HG03175 (cell line): ENCODE measurements around the gene TLX3.
"Not testable (repeated sequence)": the region's sequence is repeated elsewhere in the genome, so short reads cannot be mapped to it uniquely, and the experiment has no call there.

ENCODE experiments used
- ATAC-seq: cut with Tn5 transposase; IDR thresholded peaks from one replicate; pipeline ENCODE4 v1.9.1; 2021; ENCODE audit warnings: mild to moderate bottlenecking, moderate library complexity; ENCODE audit not compliant: unreplicated experiment

The TLX3 gene

DNA sequence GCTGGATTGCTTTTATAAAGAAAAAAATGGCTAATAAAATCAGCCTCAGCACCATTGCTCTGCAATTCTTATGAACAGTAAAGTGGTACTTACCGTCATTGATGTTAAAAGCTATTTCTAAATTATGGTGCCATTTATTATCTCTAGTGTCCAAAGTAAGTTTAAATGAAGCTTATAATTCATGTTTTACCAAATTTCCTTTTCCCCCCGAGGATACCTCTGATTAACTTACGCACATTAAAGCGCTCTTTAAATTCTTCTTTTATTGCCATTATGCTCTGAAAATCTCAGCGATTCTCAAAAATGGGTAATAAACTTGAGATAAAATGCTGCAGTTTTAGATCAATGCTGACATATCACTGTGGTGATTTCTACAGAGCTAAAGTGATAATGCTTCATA lies 13.5 kb downstream of the TLX3 start:
- no peak for ATAC-seq

- no peak for ATAC-seq
Observed at GRCh38 chr5:171323007-171323406, 14.0 kb downstream of the TLX3 start.

GRCh38 chr5:171323806-171324632 lies 15.0 kb downstream of the TLX3 start:
- no peak for ATAC-seq

DNA sequence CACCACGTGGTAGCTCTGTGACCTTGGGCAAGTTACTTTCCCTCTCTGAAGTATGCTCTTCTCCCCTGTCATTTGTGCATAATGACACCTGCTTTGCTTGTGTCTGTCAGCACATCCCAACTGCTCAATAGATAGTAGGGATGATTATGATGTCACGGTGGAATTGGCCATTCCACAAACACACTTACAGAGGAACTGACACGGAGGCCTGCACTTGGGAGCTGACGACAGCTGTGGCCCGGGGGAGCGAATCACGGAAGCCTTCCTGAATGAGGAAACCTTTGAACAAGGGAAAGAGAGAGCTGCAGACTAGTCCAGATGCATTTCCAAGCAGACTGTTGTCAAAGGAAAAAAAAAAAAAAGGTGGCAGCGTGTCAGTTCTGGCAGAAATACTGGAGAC lies 21.0 kb downstream of the TLX3 start:
- ATAC-seq = no peak

DNA sequence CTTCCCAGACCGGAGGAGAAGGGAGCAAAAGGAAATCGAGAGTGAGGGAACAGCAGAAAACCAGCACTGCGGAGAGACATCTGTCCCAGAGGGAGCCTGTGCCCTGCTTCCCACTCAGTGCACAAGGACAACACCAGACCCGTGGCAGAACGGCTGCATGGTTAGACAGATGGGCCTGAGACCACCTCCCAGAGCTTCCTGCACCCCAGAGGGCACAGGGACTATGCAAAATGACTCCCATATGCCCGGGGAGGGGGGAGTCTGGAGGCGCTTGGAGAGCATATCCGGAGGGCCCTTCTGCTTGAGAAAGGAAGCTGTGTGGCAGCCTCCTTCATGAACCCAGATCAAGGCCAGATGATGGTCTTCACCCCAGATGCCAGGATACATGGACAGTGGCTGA lies 26.6 kb downstream of the TLX3 start:
- ATAC-seq = no peak

GRCh38 chr5:171336521-171337209 lies 27.6 kb downstream of the TLX3 start:
- no peak for ATAC-seq

- ATAC-seq = no peak
Observed at GRCh38 chr5:171337210-171337569, 28.1 kb downstream of the TLX3 start.

- no peak for ATAC-seq
Observed at GRCh38 chr5:171340042-171340441, 31.0 kb downstream of the TLX3 start.

GRCh38 chr5:171340491-171340890 lies 31.4 kb downstream of the TLX3 start:
- no peak for ATAC-seq

- peak; percentile 75 for ATAC-seq
Observed at GRCh38 chr5:171342362-171343111, 33.5 kb downstream of the TLX3 start.

DNA sequence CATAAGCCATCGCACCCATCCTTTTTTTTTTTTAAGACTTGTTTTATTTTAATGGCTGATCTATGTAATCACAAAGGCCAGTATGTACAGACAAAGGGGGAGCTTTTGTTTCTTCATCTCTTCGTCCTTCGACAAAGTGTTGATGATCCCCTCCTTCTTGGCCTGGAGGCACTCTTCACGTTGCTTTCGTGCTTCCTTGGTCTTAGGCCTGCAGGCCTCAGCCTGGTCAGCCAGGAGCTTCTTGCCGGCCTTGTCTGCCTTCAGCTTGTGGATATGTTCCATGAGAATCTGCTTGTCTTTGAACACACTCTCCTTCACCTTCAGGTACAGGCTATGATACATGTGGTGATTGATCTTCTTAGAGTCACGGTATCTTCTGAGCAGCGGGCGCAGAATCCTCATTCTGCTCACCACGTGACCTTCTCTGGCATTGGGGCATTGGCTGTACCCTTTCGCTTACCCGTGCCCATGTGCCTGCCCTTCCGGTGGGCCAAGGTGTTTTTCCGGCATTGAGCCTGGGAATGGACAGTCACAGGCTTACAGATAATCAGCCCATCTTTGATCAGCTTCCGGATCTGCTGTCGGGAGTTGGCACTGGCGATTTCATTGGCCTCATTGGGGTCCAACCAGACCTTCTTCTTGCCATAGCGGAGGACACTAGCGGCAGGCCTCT lies 36.0 kb downstream of the TLX3 start:
- no peak for ATAC-seq

DNA sequence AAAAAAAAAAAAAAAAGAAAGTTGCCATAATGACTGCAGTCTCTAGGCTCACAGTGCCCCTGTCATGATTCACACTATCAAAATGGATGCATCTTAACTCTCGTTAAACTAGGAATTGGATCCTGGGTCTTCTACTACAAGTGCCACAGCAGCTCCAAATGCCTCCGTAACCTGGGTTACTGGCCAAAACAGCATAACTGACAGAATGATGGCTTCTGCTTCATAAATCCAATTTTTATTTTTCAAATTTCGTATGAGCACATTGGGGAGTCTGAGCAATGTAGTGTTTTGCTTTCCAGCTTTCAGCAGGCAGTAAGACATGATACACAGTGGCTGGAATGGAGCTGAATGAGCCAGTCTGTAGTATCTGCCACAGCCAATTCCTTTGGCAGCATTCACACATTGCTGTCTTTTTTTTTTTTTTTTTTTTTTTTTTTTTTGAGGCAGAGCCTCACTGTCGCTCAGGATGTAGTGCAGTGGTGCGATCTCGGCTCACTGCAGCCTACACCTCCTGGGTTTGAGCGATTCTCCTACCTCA lies 42.6 kb downstream of the TLX3 start:
- no peak for ATAC-seq

DNA sequence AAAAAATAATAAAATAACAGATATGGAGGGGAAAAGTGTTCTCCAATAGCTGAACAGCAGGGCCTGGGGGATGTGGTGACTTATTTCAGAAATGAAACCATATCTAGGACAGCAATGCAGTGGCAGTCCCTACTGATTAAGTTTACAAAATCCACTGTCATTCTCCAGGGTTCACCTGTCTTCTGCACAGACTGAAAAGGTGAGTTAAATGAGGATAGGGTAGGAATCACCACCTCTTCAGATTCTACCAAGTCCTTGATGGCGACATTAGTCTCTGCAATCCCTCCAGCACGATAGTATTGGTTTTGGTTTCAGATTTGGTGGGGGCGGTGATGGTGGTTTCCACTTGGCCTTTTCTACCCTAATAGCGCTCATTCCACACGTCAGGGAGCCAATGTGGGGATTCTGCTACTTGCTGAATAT lies 46.3 kb downstream of the TLX3 start:
- ATAC-seq = peak; percentile 93

DNA sequence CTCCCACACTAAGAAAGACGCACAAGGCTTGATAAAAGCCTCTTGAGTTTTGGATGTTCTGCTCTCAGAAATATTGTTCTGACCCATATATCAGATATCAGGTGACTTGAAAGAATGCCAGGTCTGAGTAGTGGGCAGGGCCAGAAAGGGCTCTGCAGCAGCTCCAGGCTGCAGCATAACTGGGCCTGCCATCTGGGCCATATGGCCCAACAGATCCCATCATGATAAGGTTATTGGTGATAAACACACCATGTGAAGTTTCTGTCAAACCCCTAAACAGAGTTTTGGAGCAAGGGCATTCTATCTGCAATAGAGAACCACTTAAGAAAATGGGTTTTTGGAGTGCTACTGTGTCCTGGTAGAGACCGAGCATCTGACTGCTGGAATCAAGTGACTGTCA lies 48.8 kb downstream of the TLX3 start:
- no peak for ATAC-seq

GRCh38 chr5:171361151-171361550 lies 52.1 kb downstream of the TLX3 start:
- ATAC-seq = not testable (repeated sequence)
